ENCODE measurements around the gene CREBBP.
"Not testable (repeated sequence)": the region's sequence is repeated elsewhere in the genome, so short reads cannot be mapped to it uniquely, and the experiment has no call there.

Gene CREBBP

DNA sequence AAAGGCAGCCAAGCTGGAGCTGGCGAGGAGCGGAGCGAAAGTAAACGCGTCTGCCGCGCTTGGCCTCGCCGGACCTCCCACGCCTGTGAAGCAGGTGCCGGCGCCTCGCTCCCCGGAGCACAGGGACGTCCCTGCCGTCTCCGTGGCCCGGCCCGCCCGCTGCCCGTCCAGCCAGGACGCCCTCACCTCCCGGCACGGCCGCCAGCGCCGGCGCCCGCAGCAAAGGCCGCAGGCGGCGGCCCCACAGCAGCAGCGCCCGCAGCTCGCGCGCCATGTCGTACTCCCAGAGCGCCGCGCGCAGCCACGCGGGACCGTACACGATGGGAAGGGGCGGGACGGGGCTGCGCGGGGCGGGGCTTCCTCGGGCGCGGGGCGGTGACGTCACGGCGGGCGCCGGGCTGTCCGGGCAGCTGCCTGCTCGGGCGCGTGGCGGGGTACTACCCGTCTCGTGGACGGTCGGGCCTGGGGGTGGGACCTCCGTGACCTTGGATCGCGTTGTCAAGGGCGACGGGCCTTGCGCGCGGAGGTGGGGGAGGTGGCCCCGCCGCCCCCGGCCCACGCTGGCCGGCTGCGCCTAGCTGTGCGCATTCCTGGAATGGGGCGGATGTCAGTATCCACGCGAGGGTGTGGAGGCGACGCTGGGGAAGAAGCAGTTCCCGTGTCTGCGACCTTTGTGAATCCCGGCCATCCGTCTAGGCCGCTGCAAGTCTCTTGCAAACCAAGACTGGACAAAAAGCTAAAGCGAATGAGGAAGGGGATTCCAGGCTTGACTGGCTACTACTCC is 163.1 kb downstream of the CREBBP start, which contains the start of gene TRAP1:
TRAP1 (minus strand) TSS at position 290 of the 784 bp plus-strand sequence; CDS start at position 274, 16 bp downstream.
- TF ChIP-seq, protein P1, sequence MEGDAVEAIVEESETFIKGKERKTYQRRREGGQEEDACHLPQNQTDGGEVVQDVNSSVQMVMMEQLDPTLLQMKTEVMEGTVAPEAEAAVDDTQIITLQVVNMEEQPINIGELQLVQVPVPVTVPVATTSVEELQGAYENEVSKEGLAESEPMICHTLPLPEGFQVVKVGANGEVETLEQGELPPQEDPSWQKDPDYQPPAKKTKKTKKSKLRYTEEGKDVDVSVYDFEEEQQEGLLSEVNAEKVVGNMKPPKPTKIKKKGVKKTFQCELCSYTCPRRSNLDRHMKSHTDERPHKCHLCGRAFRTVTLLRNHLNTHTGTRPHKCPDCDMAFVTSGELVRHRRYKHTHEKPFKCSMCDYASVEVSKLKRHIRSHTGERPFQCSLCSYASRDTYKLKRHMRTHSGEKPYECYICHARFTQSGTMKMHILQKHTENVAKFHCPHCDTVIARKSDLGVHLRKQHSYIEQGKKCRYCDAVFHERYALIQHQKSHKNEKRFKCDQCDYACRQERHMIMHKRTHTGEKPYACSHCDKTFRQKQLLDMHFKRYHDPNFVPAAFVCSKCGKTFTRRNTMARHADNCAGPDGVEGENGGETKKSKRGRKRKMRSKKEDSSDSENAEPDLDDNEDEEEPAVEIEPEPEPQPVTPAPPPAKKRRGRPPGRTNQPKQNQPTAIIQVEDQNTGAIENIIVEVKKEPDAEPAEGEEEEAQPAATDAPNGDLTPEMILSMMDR (IDR thresholded peaks at IDR 0.05; ENCODE audit: low read depth, low read length), result no peak
- peak; percentile 95 for DNase-seq
- no peaks in the 10 kb centered on the region for H3K9me3 ChIP-seq

GRCh38 chr16:3716831-3717234 is 163.7 kb downstream of the CREBBP start:
- H3K4me1 ChIP-seq, result no peaks in the 10 kb centered on the region
- TF ChIP-seq, protein P1 (IDR thresholded peaks at IDR 0.05; ENCODE audit: low read depth, low read length), result no peak
- DNase-seq, result peak; percentile 61
- peaks cover 34% of the 10 kb centered on the region for H3K36me3 ChIP-seq
- peak overlapping the region; percentile 84 for H3K4me3 ChIP-seq (ENCODE audit: low read depth, low read length)
- H3K27me3 ChIP-seq, result no peaks in the 10 kb centered on the region
- H3K9me3 ChIP-seq, result no peaks in the 10 kb centered on the region

More for the DNA sequence above, 163.1 kb downstream of the CREBBP start, which contains the start of gene TRAP1:
- no peaks in the 10 kb centered on the region for H3K4me1 ChIP-seq
- H3K27me3 ChIP-seq, result no peaks in the 10 kb centered on the region
- peaks cover 33% of the 10 kb centered on the region for H3K36me3 ChIP-seq
- H3K4me3 ChIP-seq (ENCODE audit: low read depth, low read length), result peak within 1 kb of the TSS; percentile 84

GRCh38 chr16:3715430-3715829 is 165.1 kb downstream of the CREBBP start:
- no peaks in the 10 kb centered on the region for H3K9me3 ChIP-seq
- no peaks in the 10 kb centered on the region for H3K27me3 ChIP-seq
- H3K36me3 ChIP-seq, result peaks cover 39% of the 10 kb centered on the region
- no peak for DNase-seq
- H3K4me1 ChIP-seq, result no peaks in the 10 kb centered on the region
- no peak overlapping the region for H3K4me3 ChIP-seq (ENCODE audit: low read depth, low read length)
- TF ChIP-seq, protein P1 (IDR thresholded peaks at IDR 0.05; ENCODE audit: low read depth, low read length), result no peak

GRCh38 chr16:3714378-3714777 is 166.1 kb downstream of the CREBBP start:
- H3K9me3 ChIP-seq; H3K27me3 ChIP-seq; H3K4me1 ChIP-seq; DNase-seq; H3K4me3 ChIP-seq (ENCODE audit: low read depth, low read length): not testable (repeated sequence)
- H3K36me3 ChIP-seq, result peaks cover 49% of the 10 kb centered on the region

- DNase-seq, result no peak
- Histone ChIP-seq H3K9me3 (no peaks in the 10 kb centered on the region), H3K4me1 (no peaks in the 10 kb centered on the region), H3K36me3 (peaks cover 51% of the 10 kb centered on the region), H3K4me3 (ENCODE audit: low read depth, low read length) (no peak overlapping the region), H3K27me3 (no peaks in the 10 kb centered on the region)
- TF ChIP-seq, protein P1 (IDR thresholded peaks at IDR 0.05; ENCODE audit: low read depth, low read length), result no peak
Observed at GRCh38 chr16:3713587-3714242, 166.8 kb downstream of the CREBBP start.

DNA sequence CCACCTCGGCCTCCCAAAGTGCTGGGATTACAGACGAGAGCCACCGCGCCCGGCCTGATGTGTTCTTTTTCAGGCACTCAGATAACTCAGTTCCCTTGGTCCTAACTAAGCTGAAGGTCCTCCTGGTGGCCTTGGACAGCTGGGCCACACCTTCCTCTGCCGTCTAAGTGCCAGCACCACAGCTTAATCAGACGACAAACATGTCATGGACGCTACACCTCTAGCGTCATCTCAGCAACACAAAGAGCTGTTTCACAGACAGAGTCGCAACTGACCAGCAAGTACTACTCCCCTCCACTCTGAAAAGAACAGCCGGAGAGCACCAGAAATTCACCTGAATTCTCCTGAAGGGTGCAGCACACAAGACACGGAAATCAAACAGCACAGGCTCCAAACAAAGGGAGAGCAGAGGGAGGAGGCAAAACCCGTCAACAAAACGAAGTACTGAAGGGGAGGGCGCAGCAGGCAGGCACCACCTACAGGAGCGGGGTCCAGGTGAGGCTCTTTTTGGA is 167.6 kb downstream of the CREBBP start:
- TF ChIP-seq, protein P1 (IDR thresholded peaks at IDR 0.05; ENCODE audit: low read depth, low read length), result no peak

More for the DNA sequence above, 167.6 kb downstream of the CREBBP start:
- Histone ChIP-seq H3K9me3 (no peaks in the 10 kb centered on the region), H3K36me3 (peaks cover 55% of the 10 kb centered on the region), H3K4me1 (no peaks in the 10 kb centered on the region), H3K4me3 (ENCODE audit: low read depth, low read length) (no peak overlapping the region), H3K27me3 (no peaks in the 10 kb centered on the region)
- DNase-seq, result no peak
